GM12892 (cell line): ENCODE measurements around the gene PIP5KL1.

Experiments
- POLR2A ChIP-seq: IDR thresholded peaks from 2 replicates; pipeline ENCODE4 v1.6.1; 2011; ENCODE audit warnings: low read depth, low read length, control low read depth
- POLR2AphosphoS5 ChIP-seq: IDR thresholded peaks from 2 replicates; pipeline ENCODE4 v1.6.1; 2011; ENCODE audit warnings: low read depth, low read length, control low read depth

GRCh38 chr9:127920794-127921193 lies 9.8 kb downstream of the PIP5KL1 start:
- no peak for TF ChIP-seq POLR2A
- no peak for TF ChIP-seq POLR2AphosphoS5
